DMS 273 (cell line): ENCODE measurements around the gene CALN1.
A peak's percentile ranks its signal among the peaks of the same experiment; 100 is the strongest.

Source experiments
- DNase-seq: peaks from one replicate; lab custom pipeline; 2025; ENCODE audit not compliant: unreplicated experiment; lab: John Stamatoyannopoulos, UW

Gene CALN1

GRCh38 chr7:71886046-71886445 lies 526.1 kb downstream of the CALN1 start:
- no peak for DNase-seq

DNA sequence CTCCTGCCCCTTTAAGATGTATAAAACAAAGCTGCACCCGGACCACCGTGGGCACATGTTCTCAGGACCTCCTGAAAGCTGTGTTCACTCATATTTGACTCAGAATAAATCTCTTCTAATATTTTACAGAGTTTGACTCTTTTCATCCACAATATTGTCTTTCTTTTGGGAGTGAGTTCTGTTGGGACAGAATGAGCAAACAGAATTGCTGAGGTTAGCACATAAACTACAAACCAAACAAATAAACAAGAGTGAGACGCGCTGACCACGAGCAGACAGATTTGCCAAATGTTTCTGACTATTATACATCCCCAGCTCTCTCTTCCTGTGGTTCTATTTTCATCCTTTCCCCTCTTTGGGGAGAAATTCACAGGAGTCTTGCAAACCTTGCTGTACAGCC lies 526.7 kb downstream of the CALN1 start:
- DNase-seq, result no peak

- no peak for DNase-seq
Measured at GRCh38 chr7:71883415-71883814, 528.7 kb downstream of the CALN1 start.

DNA sequence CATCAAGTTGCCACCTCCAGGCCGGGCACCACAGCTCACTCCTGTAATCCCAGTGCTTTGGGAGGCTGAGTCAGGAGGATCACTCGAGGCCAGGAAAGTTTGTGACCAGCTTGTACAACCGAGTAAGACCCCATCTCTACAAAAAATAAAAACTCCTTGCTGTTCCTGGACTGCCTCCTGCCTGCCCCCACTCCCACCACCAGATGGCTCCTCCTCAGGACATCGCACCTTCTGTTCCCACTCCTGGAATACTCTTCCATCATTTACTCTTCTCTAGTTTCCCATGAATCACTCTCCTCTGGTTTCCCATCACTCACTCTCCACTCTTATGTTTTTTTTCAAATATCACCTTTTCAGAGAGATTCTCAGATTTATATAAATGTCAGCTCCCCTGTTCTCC lies 540.7 kb downstream of the CALN1 start:
- peak; percentile 56 for DNase-seq

DNA sequence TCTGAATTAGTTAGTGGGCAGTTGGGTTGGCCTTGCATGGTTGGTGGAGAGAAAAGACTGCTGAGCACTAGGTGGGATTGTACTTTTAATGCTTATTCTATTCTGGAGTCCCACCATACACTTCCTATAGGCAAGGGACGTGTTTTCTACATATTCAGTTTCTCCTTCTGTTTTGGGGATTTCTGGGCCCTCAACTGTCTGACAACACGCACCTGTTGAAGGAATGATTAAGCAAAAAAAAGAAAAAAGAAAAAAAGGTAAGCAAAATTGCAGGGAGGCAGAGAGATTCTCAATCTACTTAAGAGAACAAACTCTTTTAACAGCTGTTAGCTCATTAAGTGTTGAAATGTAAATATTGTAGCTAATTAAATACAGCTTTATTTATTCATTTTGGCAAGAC lies 541.3 kb downstream of the CALN1 start:
- no peak for DNase-seq

- DNase-seq, result peak; percentile 14
Measured at GRCh38 chr7:71868797-71869196, 543.3 kb downstream of the CALN1 start.

DNA sequence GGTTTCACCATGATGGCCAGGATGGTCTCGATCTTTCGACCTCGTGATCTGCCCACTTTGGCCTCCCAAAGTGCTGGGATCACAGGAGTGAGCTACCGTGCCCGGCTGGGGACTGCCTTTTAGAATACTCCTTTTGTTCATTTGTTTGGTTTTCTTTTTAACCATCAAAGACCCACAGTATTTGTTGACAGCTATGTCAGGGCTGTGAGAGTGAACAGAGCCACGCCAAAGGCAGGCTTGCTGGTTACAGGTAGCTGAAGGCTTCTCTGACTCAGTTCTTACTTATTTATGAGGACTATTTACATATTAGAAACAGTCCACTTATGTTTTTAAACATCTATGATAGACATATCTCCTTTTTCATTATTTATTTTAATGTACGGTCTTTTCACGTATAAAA lies 544.5 kb downstream of the CALN1 start:
- no peak for DNase-seq

DNA sequence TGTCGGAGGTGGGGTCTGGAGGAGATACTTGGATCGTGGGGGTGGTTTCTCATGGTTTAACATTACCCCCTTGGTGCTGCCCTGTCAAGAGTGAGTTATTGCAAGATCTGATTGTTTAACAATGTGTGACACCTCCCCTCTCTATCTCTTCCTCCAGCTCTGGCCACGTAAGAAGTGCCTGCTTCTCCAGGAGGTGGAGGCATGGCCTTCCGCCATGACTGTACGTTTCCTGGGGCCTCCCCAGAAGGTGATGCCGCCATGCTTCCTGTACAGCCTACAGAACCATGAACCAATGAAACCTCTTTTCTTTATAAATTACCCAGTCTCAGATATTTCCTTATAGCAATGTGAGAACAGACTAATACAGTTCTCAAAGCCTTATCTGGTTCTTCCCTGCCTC lies 547.0 kb downstream of the CALN1 start:
- no peak for DNase-seq

DNA sequence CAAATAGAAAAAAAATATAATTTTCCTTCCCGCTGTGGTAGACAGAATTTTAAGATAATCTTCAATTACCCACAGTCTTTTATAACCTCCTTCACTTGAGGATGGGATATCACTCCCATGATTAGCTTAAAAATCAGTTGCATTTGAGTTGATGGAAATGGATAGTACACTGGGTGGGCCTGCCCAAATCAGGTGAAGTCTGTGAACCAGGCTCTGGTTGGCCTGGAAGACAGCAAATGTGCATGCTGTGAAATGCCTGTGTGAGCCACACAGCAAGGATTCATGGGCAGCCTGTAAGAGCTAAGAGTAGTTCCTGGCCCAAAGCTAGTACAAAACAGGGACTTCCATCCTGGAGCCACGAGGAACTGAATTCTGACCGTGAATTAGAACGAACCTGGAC lies 548.0 kb downstream of the CALN1 start:
- DNase-seq, result no peak

- no peak for DNase-seq
Measured at GRCh38 chr7:71860572-71860971, 551.6 kb downstream of the CALN1 start.

DNA sequence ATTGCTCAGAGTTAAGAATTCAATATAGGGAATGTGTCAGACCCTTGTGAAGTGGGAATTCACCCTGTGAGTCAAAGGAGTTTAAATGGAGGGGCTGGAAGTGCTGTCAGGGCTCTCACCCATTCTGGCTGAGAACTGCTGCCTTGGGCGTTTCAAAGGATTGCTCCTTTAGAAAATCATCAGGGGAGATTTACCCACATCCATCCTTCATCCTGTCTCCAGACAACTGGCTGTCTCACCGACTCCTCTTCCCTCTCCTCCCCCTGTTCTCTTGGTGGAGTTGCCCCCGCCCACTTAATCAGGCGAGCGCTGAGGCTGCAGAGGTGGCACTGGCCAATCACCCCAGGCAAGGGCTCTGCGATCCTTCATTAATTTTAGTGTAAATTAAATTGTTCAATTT lies 554.8 kb downstream of the CALN1 start:
- DNase-seq, result no peak

- no peak for DNase-seq
Measured at GRCh38 chr7:71854546-71855397, 557.4 kb downstream of the CALN1 start.

- no peak for DNase-seq
Measured at GRCh38 chr7:71851776-71852498, 560.2 kb downstream of the CALN1 start.

DNA sequence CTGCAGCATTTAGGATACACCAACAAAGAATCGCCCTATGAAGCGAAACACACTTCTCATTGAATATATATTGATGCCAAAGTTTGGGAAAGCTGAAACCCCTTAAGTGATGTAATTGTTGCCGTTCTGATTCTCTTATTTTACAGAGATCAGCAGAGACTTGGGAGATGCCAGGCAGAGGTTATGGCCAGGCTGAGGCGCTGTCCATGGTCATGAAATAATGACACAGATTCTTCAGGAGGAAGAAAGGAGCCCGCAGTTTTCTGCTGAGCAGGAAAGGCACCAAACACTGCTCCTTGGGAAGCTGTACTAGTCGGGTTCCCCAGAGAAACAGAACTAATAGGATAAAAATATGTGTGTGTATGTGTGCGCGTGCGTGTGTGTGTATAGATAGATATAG lies 566.0 kb downstream of the CALN1 start:
- peak; percentile 12 for DNase-seq

DNA sequence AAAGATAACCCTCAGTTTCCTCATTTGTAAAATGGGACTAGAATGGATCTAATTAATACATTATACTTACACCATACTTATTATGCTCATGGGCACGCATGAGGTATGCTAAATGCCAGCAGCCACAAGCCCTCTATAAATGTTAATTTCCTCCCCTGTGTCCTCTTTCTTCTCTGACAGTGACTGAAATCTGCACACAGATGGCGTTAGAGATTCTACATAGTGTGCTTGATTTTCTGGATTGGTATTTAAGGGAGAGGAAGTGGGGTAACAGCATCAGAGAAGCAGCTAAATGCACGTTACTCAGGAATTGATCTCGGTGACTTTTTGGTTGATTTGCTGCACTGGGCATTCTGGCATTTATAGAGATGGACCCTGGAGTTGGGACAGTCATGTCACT lies 568.5 kb downstream of the CALN1 start:
- DNase-seq, result peak; percentile 38

- no peak for DNase-seq
Measured at GRCh38 chr7:71842786-71843185, 569.4 kb downstream of the CALN1 start.

DNA sequence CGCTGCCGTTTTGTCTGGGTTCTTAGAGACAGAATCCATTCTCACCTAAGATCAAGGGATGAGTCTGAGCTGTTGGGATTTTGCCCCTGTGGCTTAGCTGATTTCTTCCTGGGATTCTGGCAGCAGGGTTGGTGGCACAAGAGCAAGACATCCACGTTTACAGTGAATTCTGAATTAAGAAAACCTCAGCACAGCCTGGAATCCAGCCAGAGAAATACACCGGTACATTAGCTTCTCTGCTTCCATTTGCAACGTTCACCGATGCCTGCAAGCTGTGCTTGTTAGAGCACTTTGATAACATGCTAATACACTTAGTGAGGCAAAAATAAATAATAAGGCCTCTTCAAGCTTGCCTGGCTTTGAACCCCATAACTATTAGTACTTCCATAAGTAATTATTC lies 569.8 kb downstream of the CALN1 start:
- peak; percentile 35 for DNase-seq

GRCh38 chr7:71835056-71835455 lies 577.1 kb downstream of the CALN1 start:
- DNase-seq, result no peak

- no peak for DNase-seq
Measured at GRCh38 chr7:71829515-71829914, 582.6 kb downstream of the CALN1 start.

GRCh38 chr7:71828361-71828760 lies 583.8 kb downstream of the CALN1 start:
- DNase-seq, result no peak

GRCh38 chr7:71826141-71826540 lies 586.0 kb downstream of the CALN1 start:
- DNase-seq, result no peak

- DNase-seq, result no peak
Measured at GRCh38 chr7:71824006-71824760, 588.0 kb downstream of the CALN1 start.
